NT2/D1 (cell line): ENCODE results near the gene TNFSF13.

Experiments
- YY1 ChIP-seq: IDR thresholded peaks from 2 replicates; pipeline ENCODE4 v1.6.1; 2011; ENCODE audit not compliant: insufficient read length, insufficient read depth
- ZNF274 ChIP-seq: IDR thresholded peaks from 2 replicates; pipeline ENCODE4 v1.6.1; 2011; ENCODE audit warnings: mild to moderate bottlenecking, low read depth, low read length

GRCh38 chr17:7512105-7512504 is 46.4 kb upstream of the TNFSF13 start:
- TF ChIP-seq YY1 (no peak), ZNF274 (no peak)
